Bronchus fibroblast of lung (primary cell): ENCODE measurements around the gene GNG10. TPM values are rescaled to one million over a fixed set of nuclear protein-coding genes. Genes with fewer than 3 reads are reported as not detected.

Source experiments
- total RNA-seq: library from RNA; depleted of rRNA; stranded (reverse); fragments of >200 nt; gene quantifications from 2 replicates; pipeline ENCODE4 v1.2.3, GENCODE V29; 2015

Gene GNG10
- 98.6 and 109 TPM in 2 replicates for total RNA-seq

GRCh38 chr9:111661150-111661801 is at the start of gene GNG10:
Gene GNG10 (plus strand): TSS chr9:111661605. CDS start chr9:111661635, 30 bp downstream.

GRCh38 chr9:111631214-111631971 is 30.0 kb upstream of the GNG10 start, which contains the start of gene DNAJC25:
Gene DNAJC25 (plus strand): TSS chr9:111631334. CDS start chr9:111631408, 74 bp downstream.

Other genes with a start within 250 kb of the GNG10 start
- 55.3 and 57.5 TPM in 2 replicates for gene ECPAS, start 177.2 kb upstream of the GNG10 start, total RNA-seq
- gene ZNF483, start 136.4 kb upstream of the GNG10 start, total RNA-seq: 0.17 and 0.59 TPM in 2 replicates
- 105 and 124 TPM in 2 replicates for gene PTGR1, start 62.0 kb upstream of the GNG10 start, total RNA-seq
- 6.2 and 7.7 TPM in 2 replicates for gene DNAJC25, start 30.3 kb upstream of the GNG10 start, total RNA-seq
- under 0.01 TPM in 1 of 2 replicates, not detected in the other for gene SHOC1, start 133.3 kb downstream of the GNG10 start, total RNA-seq
- 74.0 and 92.3 TPM in 2 replicates for gene UGCG, start 235.2 kb downstream of the GNG10 start, total RNA-seq